Measurements from ENCODE around the gene HOXB6. TPM values are rescaled to one million over a fixed set of nuclear protein-coding genes. Genes with fewer than 3 reads are reported as not detected.

Gene HOXB6
- total and polyA plus RNA-seq, 5 donors: 0.74 to 1.8 (median 1.1) TPM

- intact Hi-C loops (cut with DNase I): no loop called here
- DNase-seq (no peak), ATAC-seq (no peak)
- Histone ChIP-seq H3K4me1 (ENCODE audit: control insufficient read depth, insufficient read depth, low read length) (no peaks in the 10 kb centered on the region), H3K27me3 (ENCODE audit: control insufficient read depth, insufficient read depth) (peaks cover 3% of the 10 kb centered on the region), H3K27ac (ENCODE audit: low read length) (no peak overlapping the region), H3K9me3 (ENCODE audit: control insufficient read depth, low read length) (no peaks in the 10 kb centered on the region), H3K4me3 (ENCODE audit: low read length) (no peak overlapping the region)
- 18% methylated on average over 10 of the region's 10 CpGs for WGBS
Measured at GRCh38 chr17:48605409-48605919, 678 bp upstream of the HOXB6 start.

DNA sequence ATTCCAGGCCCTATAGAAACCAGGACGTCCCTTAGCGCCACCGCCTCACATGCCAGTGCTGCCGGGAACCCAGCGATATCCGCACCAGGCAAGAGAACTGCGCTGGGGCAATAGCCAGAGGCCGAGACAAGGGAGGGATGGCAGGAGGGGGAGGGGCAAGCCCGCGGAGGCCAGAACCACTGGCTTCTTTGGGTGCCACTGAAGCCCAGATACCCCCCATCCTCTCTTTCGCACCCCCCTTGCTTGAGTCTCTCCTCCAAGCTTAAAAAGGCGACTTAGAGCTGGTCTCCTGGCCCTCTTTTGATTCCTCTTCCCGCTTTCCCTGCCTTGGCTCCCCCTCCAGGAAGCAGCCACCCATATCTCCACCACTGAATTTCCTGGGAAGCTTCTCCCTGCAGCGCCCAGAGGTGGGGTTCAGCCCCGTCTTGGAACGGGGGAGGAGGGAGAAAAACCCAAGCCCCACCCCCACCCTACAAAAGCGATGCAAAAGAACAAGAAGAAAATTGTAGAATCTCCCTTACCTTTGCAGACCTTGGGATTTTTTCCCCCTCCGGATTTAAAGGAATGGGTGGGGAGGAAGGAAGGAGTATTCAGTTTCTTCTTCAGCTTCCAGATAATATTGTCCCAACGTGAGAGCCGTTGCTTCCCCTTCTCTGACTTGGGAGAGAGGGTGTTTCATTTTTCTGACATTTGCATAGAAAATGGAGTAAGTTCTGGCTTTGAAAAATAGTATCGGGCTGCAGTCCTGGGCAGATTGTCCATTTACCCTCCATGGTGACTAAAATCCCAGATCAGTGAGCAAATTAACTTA, 622 bp downstream of the HOXB6 start:
- peaks cover 3% of the 10 kb centered on the region for H3K27me3 ChIP-seq (ENCODE audit: control insufficient read depth, insufficient read depth)
- no peak for ATAC-seq
- intact Hi-C loops (cut with DNase I): no loop called here
- 9% methylated on average over 21 of the region's 21 CpGs for WGBS
- no peak for DNase-seq
- no peaks in the 10 kb centered on the region for H3K4me1 ChIP-seq (ENCODE audit: control insufficient read depth, insufficient read depth, low read length)
- no peak overlapping the region for H3K4me3 ChIP-seq (ENCODE audit: low read length)
- no peaks in the 10 kb centered on the region for H3K9me3 ChIP-seq (ENCODE audit: control insufficient read depth, low read length)
- no peak overlapping the region for H3K27ac ChIP-seq (ENCODE audit: low read length)

- no peak overlapping the region for H3K27ac ChIP-seq (ENCODE audit: low read length)
- DNase-seq (no peak), ATAC-seq (no peak)
- H3K4me1 ChIP-seq (ENCODE audit: control insufficient read depth, insufficient read depth, low read length): peaks cover 4% of the 10 kb centered on the region
- no peak overlapping the region for H3K4me3 ChIP-seq (ENCODE audit: low read length)
- 10% methylated on average over 35 of the region's 35 CpGs for WGBS
- intact Hi-C loops (cut with DNase I): no loop called here
- peaks cover 3% of the 10 kb centered on the region for H3K27me3 ChIP-seq (ENCODE audit: control insufficient read depth, insufficient read depth)
- no peaks in the 10 kb centered on the region for H3K9me3 ChIP-seq (ENCODE audit: control insufficient read depth, low read length)
Measured at GRCh38 chr17:48601539-48602425, 3.0 kb downstream of the HOXB6 start.

DNA sequence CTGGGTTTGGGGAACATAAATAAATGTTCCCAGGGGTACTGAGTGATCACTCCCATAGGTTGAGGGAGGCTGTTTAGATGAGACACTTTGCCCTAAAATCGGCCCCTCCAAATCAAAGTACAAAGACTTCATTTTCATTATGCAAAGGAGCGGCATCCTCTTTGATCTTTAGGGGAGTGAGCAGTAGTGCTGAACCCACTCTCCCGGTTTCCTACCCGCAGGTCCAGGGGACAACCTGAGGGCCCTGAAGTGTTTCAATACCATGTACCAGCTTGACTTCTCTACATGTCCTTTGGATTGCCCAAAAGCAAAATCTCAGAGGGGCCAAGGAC, 3.6 kb downstream of the HOXB6 start:
- Histone ChIP-seq H3K9me3 (ENCODE audit: control insufficient read depth, low read length) (no peaks in the 10 kb centered on the region), H3K27ac (ENCODE audit: low read length) (no peak overlapping the region), H3K4me1 (ENCODE audit: control insufficient read depth, insufficient read depth, low read length) (peaks cover 4% of the 10 kb centered on the region), H3K4me3 (ENCODE audit: low read length) (no peak overlapping the region), H3K27me3 (ENCODE audit: control insufficient read depth, insufficient read depth) (peaks cover 3% of the 10 kb centered on the region)
- DNase-seq (no peak), ATAC-seq (no peak)
- 16% methylated on average over 4 of the region's 4 CpGs for WGBS
- intact Hi-C loops (cut with DNase I): no loop called here

DNA sequence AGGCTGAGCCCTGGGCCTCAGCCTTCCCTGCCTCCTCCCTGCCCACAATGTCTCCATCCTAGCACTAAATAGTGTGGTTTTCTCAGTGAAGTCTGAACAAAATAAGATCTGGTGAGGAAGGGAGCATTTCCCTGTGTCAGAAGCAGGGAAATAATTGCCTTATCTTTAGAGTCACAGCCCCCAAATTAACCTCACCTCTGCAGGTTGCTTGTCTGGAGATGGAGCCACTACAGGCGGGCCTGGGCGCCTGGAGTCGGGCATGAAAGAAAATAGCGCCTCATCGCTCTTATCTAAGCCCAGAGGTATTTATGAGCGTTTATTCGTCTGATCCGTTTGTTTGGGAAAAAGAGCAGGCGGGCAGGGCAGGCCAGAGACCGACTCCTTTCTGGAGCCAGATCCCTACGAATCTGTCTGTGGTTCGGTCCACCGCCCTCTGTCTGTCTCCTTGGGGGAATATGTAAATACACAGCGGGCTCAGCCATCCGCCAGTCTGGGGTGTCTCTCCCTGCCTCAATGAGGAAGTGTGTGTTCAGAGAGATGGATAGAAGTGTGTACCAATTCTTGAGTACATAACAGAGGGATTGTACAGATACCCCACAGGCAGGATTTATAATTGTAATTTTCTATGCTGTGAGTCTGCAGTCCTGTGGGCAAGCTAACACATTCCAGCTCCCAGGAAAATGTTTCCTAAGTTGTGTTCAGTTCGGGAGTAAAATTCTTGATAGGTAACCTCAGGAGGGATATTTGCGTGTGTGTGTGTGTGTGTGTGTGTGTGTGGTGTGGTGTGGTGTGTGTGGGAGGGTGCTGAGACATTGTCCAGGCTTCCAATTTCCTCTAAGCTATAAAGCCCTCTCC, 4.3 kb downstream of the HOXB6 start:
- 32% methylated on average over 17 of the region's 17 CpGs for WGBS
- Histone ChIP-seq H3K27me3 (ENCODE audit: control insufficient read depth, insufficient read depth) (no peaks in the 10 kb centered on the region), H3K9me3 (ENCODE audit: control insufficient read depth, low read length) (no peaks in the 10 kb centered on the region), H3K4me3 (ENCODE audit: low read length) (no peak overlapping the region), H3K27ac (ENCODE audit: low read length) (no peak overlapping the region), H3K4me1 (ENCODE audit: control insufficient read depth, insufficient read depth, low read length) (peaks cover 4% of the 10 kb centered on the region)
- intact Hi-C loops (cut with DNase I): no loop called here
- ATAC-seq: no peak
- no peak for DNase-seq

DNA sequence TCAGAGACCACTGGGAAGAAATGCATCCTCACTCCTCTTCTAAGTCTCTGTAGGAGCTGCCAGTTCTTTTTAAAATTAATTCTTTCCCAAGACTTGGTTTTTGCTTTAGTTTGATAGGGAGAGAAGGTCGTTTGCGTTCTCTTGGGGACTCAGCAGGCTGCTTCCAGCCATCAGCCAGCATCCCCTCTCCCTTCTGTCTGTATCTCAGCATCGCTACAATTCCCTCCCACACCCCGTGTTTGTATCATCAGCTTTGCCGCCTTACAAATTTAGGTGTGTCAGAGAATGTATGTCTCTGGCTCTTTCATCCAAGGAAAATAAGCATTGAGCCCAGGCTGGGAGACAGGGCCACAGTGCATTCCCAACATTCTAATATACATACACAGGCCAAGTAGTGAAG, 5.4 kb downstream of the HOXB6 start:
- H3K27me3 ChIP-seq (ENCODE audit: control insufficient read depth, insufficient read depth): no peaks in the 10 kb centered on the region

DNA sequence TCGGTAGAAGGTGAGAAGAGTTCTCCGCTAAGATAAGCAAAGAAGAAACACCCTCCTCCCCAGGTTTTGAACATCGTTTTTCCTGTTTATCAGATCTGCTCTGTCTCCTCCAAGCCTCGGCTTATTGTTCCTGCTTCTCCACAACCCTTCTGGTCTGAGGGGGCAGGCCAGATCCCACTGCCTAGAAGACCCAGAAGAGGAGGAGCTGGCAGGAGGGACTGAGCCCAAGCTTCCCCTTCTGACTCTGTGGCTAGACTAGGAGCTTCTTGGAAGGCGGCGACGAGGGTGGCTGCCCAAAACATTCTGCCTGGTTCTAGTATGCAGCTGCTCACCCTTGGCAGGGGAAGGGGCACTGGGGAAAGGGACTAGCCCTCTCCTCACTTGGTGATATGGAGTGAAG, 6.0 kb downstream of the HOXB6 start:
- ATAC-seq (no peak), DNase-seq (no peak)
- 19% methylated on average over 7 of the region's 7 CpGs for WGBS
- intact Hi-C loops (cut with DNase I): loop anchor here in 2 of 4 donors (10.0 kb wide), 2 partner anchors 244 to 264 kb away; no protein-coding TSS in a partner anchor
- Histone ChIP-seq H3K4me3 (ENCODE audit: low read length) (no peak overlapping the region), H3K9me3 (ENCODE audit: control insufficient read depth, low read length) (no peaks in the 10 kb centered on the region), H3K27me3 (ENCODE audit: control insufficient read depth, insufficient read depth) (no peaks in the 10 kb centered on the region), H3K4me1 (ENCODE audit: control insufficient read depth, insufficient read depth, low read length) (peaks cover 4% of the 10 kb centered on the region), H3K27ac (ENCODE audit: low read length) (no peak overlapping the region)

More for the DNA sequence above, 5.4 kb downstream of the HOXB6 start:
- WGBS: 47% methylated on average over 5 of the region's 5 CpGs
- H3K27ac ChIP-seq (ENCODE audit: low read length): no peak overlapping the region
- ATAC-seq: no peak
- no peaks in the 10 kb centered on the region for H3K9me3 ChIP-seq (ENCODE audit: control insufficient read depth, low read length)
- intact Hi-C loops (cut with DNase I): loop anchor here in 2 of 4 donors (10.0 kb wide), 2 partner anchors 245 to 265 kb away; no protein-coding TSS in a partner anchor
- H3K4me1 ChIP-seq (ENCODE audit: control insufficient read depth, insufficient read depth, low read length): peaks cover 4% of the 10 kb centered on the region
- no peak for DNase-seq
- H3K4me3 ChIP-seq (ENCODE audit: low read length): no peak overlapping the region

GRCh38 chr17:48597778-48598631, 6.8 kb downstream of the HOXB6 start:
- ATAC-seq (peak; percentile 42 to 47), DNase-seq (peak; percentile 46 to 75 (median 74))
- Histone ChIP-seq H3K27me3 (ENCODE audit: control insufficient read depth, insufficient read depth) (no peaks in the 10 kb centered on the region), H3K9me3 (ENCODE audit: control insufficient read depth, low read length) (no peaks in the 10 kb centered on the region), H3K27ac (ENCODE audit: low read length) (no peak overlapping the region), H3K4me3 (ENCODE audit: low read length) (peak overlapping the region; percentile 22), H3K4me1 (ENCODE audit: control insufficient read depth, insufficient read depth, low read length) (peaks cover 4% of the 10 kb centered on the region)
- intact Hi-C loops (cut with DNase I): loop anchor here in 2 of 4 donors (10.0 kb wide), 2 partner anchors 243 to 263 kb away; no protein-coding TSS in a partner anchor
- under 1% methylated on average over 68 of the region's 68 CpGs for WGBS

- H3K9me3 ChIP-seq (ENCODE audit: control insufficient read depth, low read length): no peaks in the 10 kb centered on the region
- no peaks in the 10 kb centered on the region for H3K27me3 ChIP-seq (ENCODE audit: control insufficient read depth, insufficient read depth)
- DNase-seq: no peak
- peaks cover 4% of the 10 kb centered on the region for H3K4me1 ChIP-seq (ENCODE audit: control insufficient read depth, insufficient read depth, low read length)
- no peak for ATAC-seq
- WGBS: 2% methylated on average over 16 of the region's 16 CpGs
- intact Hi-C loops (cut with DNase I): loop anchor here in 2 of 4 donors (10.0 kb wide), 2 partner anchors 243 to 263 kb away; no protein-coding TSS in a partner anchor
- peak overlapping the region; percentile 22 for H3K4me3 ChIP-seq (ENCODE audit: low read length)
- H3K27ac ChIP-seq (ENCODE audit: low read length): no peak overlapping the region
Measured at GRCh38 chr17:48597528-48597777, 7.3 kb downstream of the HOXB6 start.

All from right cardiac atrium (tissue), 5 donors.